Spleen (tissue), 7 donors: ENCODE results near the gene NSG2.

Experiments
- CTCF ChIP-seq, 11 experiments: fragments of 200-600 bp in 7 of 11; fragments of 450-650 bp in 4 of 11; sonication (generic) in 4 of 11; IDR thresholded peaks in 8 of 11; conservative IDR thresholded peaks in 3 of 11; 1 replicate in 7 of 11; 2 replicates in 4 of 11; pipeline versions ENCODE4 v1.4.0 to v1.8.0; 2016 to 2021; ENCODE audit warnings: antibody characterized with exemption in 11 of 11, inconsistent platforms in 4 of 11, mild to moderate bottlenecking in 1 of 11
- POLR2A ChIP-seq, 3 donors: fragments of 450-650 bp; IDR thresholded peaks; one replicate each; pipeline ENCODE4 v1.5.1; 2017; ENCODE audit warnings: antibody characterized with exemption in 3 of 3, mild to moderate bottlenecking in 1 of 3
- POLR2AphosphoS5 ChIP-seq, 3 donors: sonication (generic); formaldehyde crosslinking; IDR thresholded peaks; one replicate each; pipeline ENCODE4 v1.5.1; 2017; ENCODE audit warnings: antibody characterized with exemption in 3 of 3
- donor health status: DM: no; HTN: no; CAD: no; lungs with moderate emphysema.
- donor health status: DM: no; HTN: no; CAD: no.
- donor health status: DM: no; HTN: no; CAD: no.

GRCh38 chr5:174134545-174134944, 89.0 kb downstream of the NSG2 start:
- TF ChIP-seq POLR2A (IDR thresholded peaks at IDR 0.05) (no peak), CTCF (IDR thresholded peaks at IDR 0.05 in 8 of 11, conservative IDR thresholded peaks at IDR 0.05 in 3 of 11) (no peak), POLR2AphosphoS5 (IDR thresholded peaks at IDR 0.05) (no peak)
